ENCODE data around the gene HDAC2. TPM values are rescaled to one million over a fixed set of nuclear protein-coding genes. Genes with fewer than 3 reads are reported as not detected.

The HDAC2 gene
- total RNA-seq, 1 donor from 2014 or later = 153 TPM

DNA sequence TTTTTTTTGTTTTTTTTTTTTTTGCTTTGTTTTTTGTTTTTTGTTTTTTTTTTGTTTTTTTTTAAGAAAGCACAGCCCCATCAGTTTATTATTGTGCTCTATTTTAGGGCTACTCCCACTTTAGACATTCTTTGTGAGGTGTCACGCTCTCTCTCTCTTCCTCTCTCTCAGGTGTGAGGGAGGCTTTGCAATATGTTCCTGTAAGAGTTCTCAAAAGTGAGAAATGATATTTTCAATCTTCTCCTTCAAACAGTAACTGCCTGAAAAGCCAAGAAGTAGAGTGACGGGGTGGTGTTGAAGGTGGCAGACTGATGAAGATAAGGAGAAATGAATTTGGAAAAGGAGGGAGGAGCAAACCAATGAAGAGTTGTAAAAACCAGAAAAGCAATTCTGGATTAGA lies 28.3 kb upstream of the HDAC2 start:
- Mint-ChIP-seq H3K27ac (ENCODE audit: unreplicated experiment) (no peak overlapping the region), H3K9me3 (ENCODE audit: unreplicated experiment) (peaks cover 4% of the 10 kb centered on the region)

DNA sequence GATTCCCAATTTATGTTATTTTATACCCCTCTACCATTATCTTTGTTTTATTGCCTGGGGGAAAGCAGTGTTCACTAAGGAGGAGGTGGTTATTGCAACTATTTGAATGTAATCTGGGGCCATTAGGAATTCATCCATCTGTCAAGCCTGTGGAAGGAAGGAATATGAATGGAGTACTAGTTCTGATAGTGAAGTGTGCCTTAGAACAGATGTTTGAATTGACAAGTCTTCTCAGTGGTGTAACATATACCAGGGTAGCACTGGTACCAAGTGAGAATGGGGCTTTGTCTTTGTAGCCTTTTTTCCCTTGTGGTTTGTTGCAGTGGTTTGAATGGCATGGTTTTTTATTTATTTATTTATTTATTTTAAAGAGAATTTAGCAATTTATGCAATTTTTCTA lies 27.9 kb upstream of the HDAC2 start:
- no peak for DNase-seq (ENCODE audit: extremely low spot score, unreplicated experiment)
- TF ChIP-seq, protein P1, sequence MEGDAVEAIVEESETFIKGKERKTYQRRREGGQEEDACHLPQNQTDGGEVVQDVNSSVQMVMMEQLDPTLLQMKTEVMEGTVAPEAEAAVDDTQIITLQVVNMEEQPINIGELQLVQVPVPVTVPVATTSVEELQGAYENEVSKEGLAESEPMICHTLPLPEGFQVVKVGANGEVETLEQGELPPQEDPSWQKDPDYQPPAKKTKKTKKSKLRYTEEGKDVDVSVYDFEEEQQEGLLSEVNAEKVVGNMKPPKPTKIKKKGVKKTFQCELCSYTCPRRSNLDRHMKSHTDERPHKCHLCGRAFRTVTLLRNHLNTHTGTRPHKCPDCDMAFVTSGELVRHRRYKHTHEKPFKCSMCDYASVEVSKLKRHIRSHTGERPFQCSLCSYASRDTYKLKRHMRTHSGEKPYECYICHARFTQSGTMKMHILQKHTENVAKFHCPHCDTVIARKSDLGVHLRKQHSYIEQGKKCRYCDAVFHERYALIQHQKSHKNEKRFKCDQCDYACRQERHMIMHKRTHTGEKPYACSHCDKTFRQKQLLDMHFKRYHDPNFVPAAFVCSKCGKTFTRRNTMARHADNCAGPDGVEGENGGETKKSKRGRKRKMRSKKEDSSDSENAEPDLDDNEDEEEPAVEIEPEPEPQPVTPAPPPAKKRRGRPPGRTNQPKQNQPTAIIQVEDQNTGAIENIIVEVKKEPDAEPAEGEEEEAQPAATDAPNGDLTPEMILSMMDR (IDR thresholded peaks at IDR 0.05) = no peak
- no peak overlapping the region for H3K4me3 Mint-ChIP-seq (ENCODE audit: unreplicated experiment)
- no peaks in the 10 kb centered on the region for H3K27me3 Mint-ChIP-seq (ENCODE audit: unreplicated experiment)
- peaks cover 4% of the 10 kb centered on the region for H3K9me3 Mint-ChIP-seq (ENCODE audit: unreplicated experiment)
- H3K4me1 Mint-ChIP-seq (ENCODE audit: unreplicated experiment) = peaks cover 57% of the 10 kb centered on the region
- H3K27ac Mint-ChIP-seq (ENCODE audit: unreplicated experiment) = no peak overlapping the region
- no peaks in the 10 kb centered on the region for H3K36me3 Mint-ChIP-seq (ENCODE audit: unreplicated experiment)

More for the DNA sequence above, 28.3 kb upstream of the HDAC2 start:
- DNase-seq (ENCODE audit: extremely low spot score, unreplicated experiment) = no peak
- TF ChIP-seq, protein P1 (IDR thresholded peaks at IDR 0.05) = no peak
- no peaks in the 10 kb centered on the region for H3K36me3 Mint-ChIP-seq (ENCODE audit: unreplicated experiment)
- no peaks in the 10 kb centered on the region for H3K27me3 Mint-ChIP-seq (ENCODE audit: unreplicated experiment)
- no peak overlapping the region for H3K4me3 Mint-ChIP-seq (ENCODE audit: unreplicated experiment)
- peaks cover 54% of the 10 kb centered on the region for H3K4me1 Mint-ChIP-seq (ENCODE audit: unreplicated experiment)

DNA sequence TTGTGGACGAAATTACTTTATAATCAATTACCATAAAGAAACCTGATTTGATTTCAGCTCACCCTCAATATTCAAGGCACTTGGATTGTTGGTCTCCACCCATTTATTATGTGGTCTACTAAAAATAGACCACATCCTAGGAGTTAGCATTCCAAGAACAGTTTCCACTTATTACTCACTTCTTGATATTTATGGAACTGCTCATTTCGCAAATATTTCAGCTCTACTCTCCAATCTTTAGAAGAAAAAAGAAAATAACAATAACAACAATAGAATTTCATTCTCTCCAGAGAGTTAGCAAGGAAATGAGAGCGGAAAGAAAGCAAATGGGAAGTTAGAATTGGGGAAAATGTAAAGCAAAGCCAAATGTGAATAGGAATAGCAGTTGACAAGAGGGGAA lies 26.2 kb upstream of the HDAC2 start:
- TF ChIP-seq, protein P1 (IDR thresholded peaks at IDR 0.05) = no peak
- peak overlapping the region; percentile 41 for H3K4me3 Mint-ChIP-seq (ENCODE audit: unreplicated experiment)
- no peak for DNase-seq (ENCODE audit: extremely low spot score, unreplicated experiment)
- H3K9me3 Mint-ChIP-seq (ENCODE audit: unreplicated experiment) = peaks cover 4% of the 10 kb centered on the region
- no peaks in the 10 kb centered on the region for H3K36me3 Mint-ChIP-seq (ENCODE audit: unreplicated experiment)
- H3K4me1 Mint-ChIP-seq (ENCODE audit: unreplicated experiment) = peaks cover 57% of the 10 kb centered on the region
- H3K27ac Mint-ChIP-seq (ENCODE audit: unreplicated experiment) = peak overlapping the region; percentile 94
- no peaks in the 10 kb centered on the region for H3K27me3 Mint-ChIP-seq (ENCODE audit: unreplicated experiment)

DNA sequence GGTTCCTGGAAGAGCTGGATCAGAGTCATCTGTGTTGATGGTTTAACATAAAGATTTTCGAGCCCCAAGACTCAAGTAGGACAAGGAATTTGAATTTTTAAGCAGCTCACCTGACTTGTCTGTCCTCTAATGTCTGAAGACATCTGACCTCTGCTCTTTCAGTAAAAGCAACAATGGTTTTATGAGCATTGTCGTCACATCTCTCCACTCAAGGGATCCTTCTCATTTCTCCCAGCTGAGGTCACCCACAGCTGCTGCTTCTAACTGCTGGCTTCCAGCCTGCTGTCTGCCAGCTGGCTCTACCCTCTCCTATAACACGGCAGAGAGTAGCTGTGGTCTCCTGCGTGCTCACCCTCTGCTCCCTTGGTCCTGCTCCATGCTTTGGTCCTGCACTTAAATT lies 24.7 kb upstream of the HDAC2 start:
- Mint-ChIP-seq H3K36me3 (ENCODE audit: unreplicated experiment) (no peaks in the 10 kb centered on the region), H3K9me3 (ENCODE audit: unreplicated experiment) (peaks cover 4% of the 10 kb centered on the region), H3K4me1 (ENCODE audit: unreplicated experiment) (peaks cover 55% of the 10 kb centered on the region), H3K4me3 (ENCODE audit: unreplicated experiment) (peak overlapping the region; percentile 28), H3K27ac (ENCODE audit: unreplicated experiment) (peak overlapping the region; percentile 90), H3K27me3 (ENCODE audit: unreplicated experiment) (no peaks in the 10 kb centered on the region)
- no peak for DNase-seq (ENCODE audit: extremely low spot score, unreplicated experiment)
- TF ChIP-seq, protein P1 (IDR thresholded peaks at IDR 0.05) = peak; percentile 27

DNA sequence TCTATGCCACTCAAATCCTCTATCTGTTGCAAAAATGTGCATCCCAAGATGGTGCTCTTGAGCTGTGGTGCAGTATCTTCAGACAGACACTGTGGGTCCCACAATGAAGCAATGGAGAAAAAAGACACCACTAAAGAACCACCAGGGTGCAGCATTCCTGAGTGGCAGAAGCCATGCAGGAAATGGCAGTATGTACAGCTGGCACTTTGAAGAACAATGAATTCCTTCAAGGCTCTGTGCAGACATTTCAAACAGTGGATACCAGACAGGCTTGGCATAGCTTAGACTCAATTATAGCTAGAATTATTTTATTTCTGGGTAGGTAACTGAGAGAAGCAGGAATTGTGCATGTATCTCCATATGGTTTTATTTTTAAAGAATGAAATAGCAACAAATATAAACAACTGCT lies 24.0 kb upstream of the HDAC2 start:
- no peaks in the 10 kb centered on the region for H3K27me3 Mint-ChIP-seq (ENCODE audit: unreplicated experiment)
- DNase-seq (ENCODE audit: extremely low spot score, unreplicated experiment) = no peak
- H3K36me3 Mint-ChIP-seq (ENCODE audit: unreplicated experiment) = no peaks in the 10 kb centered on the region
- TF ChIP-seq, protein P1 (IDR thresholded peaks at IDR 0.05) = peak; percentile 90
- H3K4me1 Mint-ChIP-seq (ENCODE audit: unreplicated experiment) = peaks cover 48% of the 10 kb centered on the region
- H3K9me3 Mint-ChIP-seq (ENCODE audit: unreplicated experiment) = peaks cover 8% of the 10 kb centered on the region
- no peak overlapping the region for H3K4me3 Mint-ChIP-seq (ENCODE audit: unreplicated experiment)
- peak overlapping the region; percentile 90 for H3K27ac Mint-ChIP-seq (ENCODE audit: unreplicated experiment)

Measured in osteocyte (in vitro differentiated cells).